Testis (tissue), 2 donors: ENCODE data around the gene KRTAP4-2.
"Not testable (repeated sequence)": the region's sequence is repeated elsewhere in the genome, so short reads cannot be mapped to it uniquely, and the experiment has no call there.

ENCODE experiments used
- CTCF ChIP-seq, 3 experiments: fragments of 450-650 bp in 2 of 3; fragments of 200-600 bp in 1 of 3; sonication (generic) in 1 of 3; IDR thresholded peaks; one replicate each; pipeline ENCODE4 v1.5.1; 2016 to 2019; ENCODE audit warnings: antibody characterized with exemption in 3 of 3, mild to moderate bottlenecking in 2 of 3, moderate library complexity in 1 of 3
- POLR2A ChIP-seq: fragments of 450-650 bp; IDR thresholded peaks from one replicate; pipeline ENCODE4 v1.6.1; 2017; ENCODE audit warnings: antibody characterized with exemption, mild to moderate bottlenecking, moderate library complexity

- TF ChIP-seq CTCF (IDR thresholded peaks at IDR 0.05); POLR2A: not testable (repeated sequence)
Measured at GRCh38 chr17:41226598-41227095, 48.6 kb upstream of the KRTAP4-2 start, which contains the start of gene KRTAP9-2.
